Endothelial cell of umbilical vein (primary cell): ENCODE data around the gene CYP11A1. TPM values are rescaled to one million over a fixed set of nuclear protein-coding genes. Genes with fewer than 3 reads are reported as not detected.

Experiments
- BruUV-seq: library from RNA; stranded (reverse); fragments of 400-500 nt; replicated peaks from 2 replicates; lab custom pipeline; 2021; lab: Mats Ljungman, UMichigan
- CTCF ChIA-PET: fragments of 300-600, 350-600 bp; sonication (Branson Sonifier 250); formaldehyde crosslinking; loops from one replicate; lab custom pipeline; 2021; ENCODE audit warnings: antibody characterized with exemption, inconsistent platforms; lab: Charles Lee
- POLR2A ChIA-PET: fragments of 300-600, 350-600 bp; sonication (Branson Sonifier 250); formaldehyde crosslinking; loops from one replicate; lab custom pipeline; 2021; ENCODE audit warnings: antibody characterized with exemption, inconsistent platforms; lab: Charles Lee
- DNase-seq: peaks from one replicate; pipeline ENCODE4 v3.0.0-alpha.2; 2011; ENCODE audit warnings: low read depth, low spot score
- FAIRE-seq: peaks from 2 replicates; lab custom pipeline; 2011; peaks lifted over from hg19 to GRCh38; lab: Jason Lieb, UNC
- H2AFZ ChIP-seq: 2 replicates; pipeline ENCODE4 v1.6.0; 2012; ENCODE audit warnings: low read depth, low read length, control low read depth, inconsistent platforms
- H3K27ac ChIP-seq: 2 replicates; pipeline ENCODE4 v1.5.1; 2011; ENCODE audit warnings: low read depth, mild to moderate bottlenecking, control low read depth, low read length, moderate library complexity; ENCODE audit not compliant: insufficient read depth
- H3K27me3 ChIP-seq, 2 experiments: 2 replicates each; pipeline versions ENCODE4 v1.6.0 to v1.6.1; 2011; ENCODE audit warnings: low read length in 2 of 2, mixed read lengths in 1 of 2; ENCODE audit not compliant: control insufficient read depth in 2 of 2, insufficient read depth in 2 of 2
- H3K36me3 ChIP-seq, 2 experiments: 2 replicates in 1 of 2; 3 replicates in 1 of 2; pipeline ENCODE4 v1.5.1; 2011; ENCODE audit warnings: low read length in 2 of 2, mild to moderate bottlenecking in 1 of 2, moderate library complexity in 1 of 2; ENCODE audit not compliant: control insufficient read depth in 2 of 2, insufficient read depth in 2 of 2; ENCODE audit errors: extremely low read depth in 1 of 2
- H3K4me1 ChIP-seq: 3 replicates; pipeline ENCODE4 v1.5.1; 2011; ENCODE audit warnings: mild to moderate bottlenecking, low read length; ENCODE audit not compliant: control insufficient read depth, insufficient read depth; ENCODE audit errors: extremely low read depth
- H3K4me2 ChIP-seq: 2 replicates; pipeline ENCODE4 v1.6.1; 2011; ENCODE audit warnings: low read length, control low read depth, mixed read lengths; ENCODE audit not compliant: insufficient read depth
- H3K4me3 ChIP-seq, 3 experiments: fragments of 200-600 bp in 1 of 3; sonication (generic), shearing (Covaris generic) in 1 of 3; replicated peaks in 1 of 3; 2 replicates each; pipeline ENCODE4 v1.5.1; 2011 to 2016; ENCODE audit warnings: control low read depth in 3 of 3, low read length in 3 of 3, mild to moderate bottlenecking in 2 of 3, inconsistent platforms in 1 of 3, low read depth in 1 of 3, moderate library complexity in 1 of 3; ENCODE audit not compliant: insufficient read depth in 1 of 3
- H3K79me2 ChIP-seq: 2 replicates; pipeline ENCODE4 v1.6.0; 2012; ENCODE audit warnings: low read length, inconsistent platforms; ENCODE audit not compliant: control insufficient read depth, insufficient read depth
- H3K9ac ChIP-seq: replicated peaks from 2 replicates; pipeline ENCODE3; 2011; ENCODE audit warnings: low read length, control low read depth; ENCODE audit not compliant: insufficient read depth; ENCODE audit errors: extremely low read depth
- H3K9me1 ChIP-seq: replicated peaks from 3 replicates; pipeline ENCODE4 v1.6.0; 2011; ENCODE audit warnings: mild to moderate bottlenecking, low read length; ENCODE audit not compliant: control insufficient read depth, insufficient read depth; ENCODE audit errors: extremely low read depth
- H3K9me3 ChIP-seq: replicated peaks from 2 replicates; pipeline ENCODE4 v1.5.1; 2012; ENCODE audit warnings: low read length, inconsistent platforms; ENCODE audit not compliant: control insufficient read depth, insufficient read depth
- H4K20me1 ChIP-seq: replicated peaks from 2 replicates; pipeline ENCODE3; 2011; ENCODE audit warnings: mild to moderate bottlenecking, low read length; ENCODE audit not compliant: control insufficient read depth, insufficient read depth; ENCODE audit errors: extremely low read depth
- EZH2 ChIP-seq: IDR thresholded peaks from 2 replicates; pipeline ENCODE4 v1.6.1; 2012; ENCODE audit warnings: borderline replicate concordance, low read depth, mild to moderate bottlenecking, moderate library complexity, low read length, inconsistent platforms; ENCODE audit not compliant: severe bottlenecking
- FOS ChIP-seq: IDR thresholded peaks from 2 replicates; pipeline ENCODE4 v1.6.1; 2011; ENCODE audit warnings: mild to moderate bottlenecking, low read length, moderate library complexity, borderline replicate concordance; ENCODE audit not compliant: insufficient read depth
- GATA2 ChIP-seq: IDR thresholded peaks from 2 replicates; pipeline ENCODE4 v1.7.0; 2011; ENCODE audit warnings: low read depth, mild to moderate bottlenecking, moderate library complexity, mixed read lengths, low read length; ENCODE audit not compliant: insufficient read length, insufficient read depth
- JUN ChIP-seq: IDR thresholded peaks from 2 replicates; pipeline ENCODE4 v1.6.1; 2011; ENCODE audit warnings: borderline replicate concordance, low read depth; ENCODE audit not compliant: insufficient read length, insufficient read depth
- MYC ChIP-seq: IDR thresholded peaks from one replicate; pipeline ENCODE4 v1.6.1; 2011; ENCODE audit warnings: mild to moderate bottlenecking, low read depth, low read length
- POLR2A ChIP-seq: IDR thresholded peaks from 2 replicates; pipeline ENCODE4 v1.6.1; 2012; ENCODE audit warnings: low read depth, mild to moderate bottlenecking, control low read depth, low read length
- POLR2AphosphoS5 ChIP-seq: IDR thresholded peaks from 2 replicates; pipeline ENCODE4 v1.6.1; 2012; ENCODE audit warnings: low read depth, mild to moderate bottlenecking, control low read depth, low read length, moderate library complexity; ENCODE audit not compliant: insufficient read depth
- dilution Hi-C: fragments of 300-500 bp; cut with MboI; formaldehyde crosslinking; loops from one replicate; pipeline ENCODE4 v1.15.0; 2019; ENCODE audit warnings: low sequenced_read_pairs; ENCODE audit not compliant: extremely low pct_ligation_motif_present
- intact Hi-C: fragments of 100-400 bp; cut with micrococcal nuclease; formaldehyde crosslinking; loops from one replicate; pipeline ENCODE4 v1.10.0; 2022
- polyA plus RNA-seq, 4 experiments: library from polyadenylated mRNA; depleted of rRNA in 3 of 4; stranded (reverse) in 3 of 4; unstranded in 1 of 4; fragments of >200 nt; gene quantifications; 2 replicates each; pipeline versions ENCODE4 v1.2.1 to v1.2.3, GENCODE V29; 2011 to 2012; ENCODE audit warnings: missing spikeins in 1 of 4
- total RNA-seq: library from RNA; stranded (reverse); gene quantifications from 2 replicates; pipeline ENCODE4 v1.2.3, GENCODE V29; 2021
- TF ChIP-seq, protein P1 (sequence below): IDR thresholded peaks from 2 replicates; pipeline ENCODE4 v1.6.1; 2011; ENCODE audit not compliant: insufficient read depth, insufficient read length
- TF ChIP-seq, protein P2 (sequence below), 2 donors: IDR thresholded peaks; 1 replicate in 1 of 2; 2 replicates in 1 of 2; pipeline ENCODE4 v1.5.1; 2011; ENCODE audit warnings: low read length in 2 of 2, mild to moderate bottlenecking in 2 of 2, moderate library complexity in 2 of 2, control low read depth in 1 of 2, inconsistent platforms in 1 of 2, low read depth in 1 of 2; ENCODE audit not compliant: insufficient read depth in 1 of 2; ENCODE audit errors: extremely low read depth in 1 of 2

The CYP11A1 gene
- total and polyA plus RNA-seq, 2 donors (not counting 3 experiments of a cell fraction or from before 2014, with no cell fraction given), result 0.08 TPM; not detected in 1

DNA sequence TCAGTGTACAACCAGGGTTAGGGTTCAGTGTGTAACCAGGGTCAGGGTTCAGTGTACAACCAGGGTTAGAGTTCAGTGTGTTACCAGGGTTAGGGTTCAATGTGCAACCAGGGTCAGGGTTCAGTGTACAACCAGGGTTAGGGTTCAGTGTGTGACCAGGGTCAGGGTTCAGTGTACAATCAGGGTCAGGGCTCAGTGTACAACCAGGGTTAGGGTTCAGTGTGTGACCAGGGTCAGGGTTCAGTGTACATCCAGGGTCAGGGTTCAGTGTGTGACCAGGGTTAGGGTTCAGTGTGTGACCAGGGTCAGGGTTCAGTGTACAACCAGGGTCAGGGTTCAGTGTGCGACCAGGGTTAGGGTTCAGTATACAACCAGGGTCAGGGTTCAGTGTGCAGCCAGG lies 33.3 kb downstream of the CYP11A1 start:
- no peaks in the 10 kb centered on the region for H3K36me3 ChIP-seq
- no peak overlapping the region for H3K4me2 ChIP-seq
- POLR2A ChIA-PET, result no interaction called here
- no TSS peak for BruUV-seq
- H3K9ac ChIP-seq, result no peak overlapping the region
- no peaks in the 10 kb centered on the region for H4K20me1 ChIP-seq
- no peak for DNase-seq
- H3K9me1 ChIP-seq, result no peaks in the 10 kb centered on the region
- TF ChIP-seq EZH2 (no peak), JUN (no peak), FOS (no peak), MYC (no peak), GATA2 (no peak), POLR2A (no peak), POLR2AphosphoS5 (no peak)
- TF ChIP-seq, protein P1, sequence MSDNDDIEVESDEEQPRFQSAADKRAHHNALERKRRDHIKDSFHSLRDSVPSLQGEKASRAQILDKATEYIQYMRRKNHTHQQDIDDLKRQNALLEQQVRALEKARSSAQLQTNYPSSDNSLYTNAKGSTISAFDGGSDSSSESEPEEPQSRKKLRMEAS, result no peak
- TF ChIP-seq, protein P2, sequence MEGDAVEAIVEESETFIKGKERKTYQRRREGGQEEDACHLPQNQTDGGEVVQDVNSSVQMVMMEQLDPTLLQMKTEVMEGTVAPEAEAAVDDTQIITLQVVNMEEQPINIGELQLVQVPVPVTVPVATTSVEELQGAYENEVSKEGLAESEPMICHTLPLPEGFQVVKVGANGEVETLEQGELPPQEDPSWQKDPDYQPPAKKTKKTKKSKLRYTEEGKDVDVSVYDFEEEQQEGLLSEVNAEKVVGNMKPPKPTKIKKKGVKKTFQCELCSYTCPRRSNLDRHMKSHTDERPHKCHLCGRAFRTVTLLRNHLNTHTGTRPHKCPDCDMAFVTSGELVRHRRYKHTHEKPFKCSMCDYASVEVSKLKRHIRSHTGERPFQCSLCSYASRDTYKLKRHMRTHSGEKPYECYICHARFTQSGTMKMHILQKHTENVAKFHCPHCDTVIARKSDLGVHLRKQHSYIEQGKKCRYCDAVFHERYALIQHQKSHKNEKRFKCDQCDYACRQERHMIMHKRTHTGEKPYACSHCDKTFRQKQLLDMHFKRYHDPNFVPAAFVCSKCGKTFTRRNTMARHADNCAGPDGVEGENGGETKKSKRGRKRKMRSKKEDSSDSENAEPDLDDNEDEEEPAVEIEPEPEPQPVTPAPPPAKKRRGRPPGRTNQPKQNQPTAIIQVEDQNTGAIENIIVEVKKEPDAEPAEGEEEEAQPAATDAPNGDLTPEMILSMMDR (IDR thresholded peaks at IDR 0.05; ENCODE audit: extremely low read depth in 1 of 2, insufficient read depth in 1 of 2, low read depth in 1 of 2, low read length in 2 of 2), result no peak
- H3K4me1 ChIP-seq, result no peaks in the 10 kb centered on the region
- no peak overlapping the region for H3K4me3 ChIP-seq
- no peak for FAIRE-seq
- no peak overlapping the region for H2AFZ ChIP-seq
- CTCF ChIA-PET, result interaction anchor here (1.1 kb wide), 1 partner anchor 13 kb away, joined by 3 read pairs; no protein-coding TSS in a partner anchor
- no peaks in the 10 kb centered on the region for H3K27me3 ChIP-seq
- H3K27ac ChIP-seq, result no peak overlapping the region
- H3K79me2 ChIP-seq, result no peaks in the 10 kb centered on the region
- intact Hi-C loops (no loop called here), dilution Hi-C loops (no loop called here)
- no peaks in the 10 kb centered on the region for H3K9me3 ChIP-seq
